Glomerular visceral epithelial cell (primary cell): Measurements from ENCODE around the gene LPO.

ENCODE experiments used
- DNase-seq: peaks from one replicate; pipeline ENCODE4 v3.0.0-alpha.2; 2016; ENCODE audit errors: extremely low spot score

The LPO gene

GRCh38 chr17:58317421-58318064 is 79.2 kb downstream of the LPO start:
- peak; percentile 92 for DNase-seq

GRCh38 chr17:58318065-58318481 is 79.7 kb downstream of the LPO start:
- no peak for DNase-seq
